Testis (tissue), 2 donors: ENCODE data around the gene SLC44A5.

ENCODE experiments used
- POLR2A ChIP-seq: fragments of 450-650 bp; IDR thresholded peaks from one replicate; pipeline ENCODE4 v1.6.1; 2017; ENCODE audit warnings: antibody characterized with exemption, mild to moderate bottlenecking, moderate library complexity
- TF ChIP-seq, protein P1 (sequence below), 3 experiments: fragments of 450-650 bp in 2 of 3; fragments of 200-600 bp in 1 of 3; sonication (generic) in 1 of 3; IDR thresholded peaks; one replicate each; pipeline ENCODE4 v1.5.1; 2016 to 2019; ENCODE audit warnings: antibody characterized with exemption in 3 of 3, mild to moderate bottlenecking in 2 of 3, moderate library complexity in 1 of 3

DNA sequence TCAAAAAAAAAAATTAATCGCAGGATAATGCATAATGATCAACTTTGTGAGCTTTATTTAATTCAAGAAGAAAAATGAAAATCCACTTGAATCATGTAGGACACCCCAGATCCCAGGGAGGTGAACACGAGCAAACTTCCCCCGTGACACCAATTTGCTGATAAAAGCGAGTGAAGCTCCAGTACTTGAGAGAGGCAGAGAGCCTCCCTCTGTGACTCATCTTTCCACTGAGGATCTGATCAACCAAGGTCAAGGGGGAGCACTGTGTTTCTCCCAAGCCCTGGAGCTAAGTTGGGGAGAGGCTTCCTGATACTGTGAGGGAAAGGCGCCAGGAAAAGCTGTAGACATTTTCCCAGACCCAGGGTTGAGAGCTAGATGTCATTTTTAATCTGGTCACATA, 160.9 kb downstream of the SLC44A5 start:
- TF ChIP-seq, protein P1, sequence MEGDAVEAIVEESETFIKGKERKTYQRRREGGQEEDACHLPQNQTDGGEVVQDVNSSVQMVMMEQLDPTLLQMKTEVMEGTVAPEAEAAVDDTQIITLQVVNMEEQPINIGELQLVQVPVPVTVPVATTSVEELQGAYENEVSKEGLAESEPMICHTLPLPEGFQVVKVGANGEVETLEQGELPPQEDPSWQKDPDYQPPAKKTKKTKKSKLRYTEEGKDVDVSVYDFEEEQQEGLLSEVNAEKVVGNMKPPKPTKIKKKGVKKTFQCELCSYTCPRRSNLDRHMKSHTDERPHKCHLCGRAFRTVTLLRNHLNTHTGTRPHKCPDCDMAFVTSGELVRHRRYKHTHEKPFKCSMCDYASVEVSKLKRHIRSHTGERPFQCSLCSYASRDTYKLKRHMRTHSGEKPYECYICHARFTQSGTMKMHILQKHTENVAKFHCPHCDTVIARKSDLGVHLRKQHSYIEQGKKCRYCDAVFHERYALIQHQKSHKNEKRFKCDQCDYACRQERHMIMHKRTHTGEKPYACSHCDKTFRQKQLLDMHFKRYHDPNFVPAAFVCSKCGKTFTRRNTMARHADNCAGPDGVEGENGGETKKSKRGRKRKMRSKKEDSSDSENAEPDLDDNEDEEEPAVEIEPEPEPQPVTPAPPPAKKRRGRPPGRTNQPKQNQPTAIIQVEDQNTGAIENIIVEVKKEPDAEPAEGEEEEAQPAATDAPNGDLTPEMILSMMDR (IDR thresholded peaks at IDR 0.05) = no peak
- no peak for TF ChIP-seq POLR2A
